H1 (cell line): ENCODE results near the gene MEGF11. TPM values are rescaled to one million over a fixed set of nuclear protein-coding genes. Genes with fewer than 3 reads are reported as not detected.

ENCODE experiments used
- CTCF ChIA-PET: fragments of 300-600 bp; sonication (Branson Sonifier 250); formaldehyde crosslinking; loops from one replicate; lab custom pipeline; 2021; ENCODE audit not compliant: partially characterized antibody; lab: Charles Lee
- POLR2A ChIA-PET: fragments of 300-600 bp; sonication (Branson Sonifier 250); formaldehyde crosslinking; loops from one replicate; lab custom pipeline; 2021; ENCODE audit warnings: inconsistent platforms; ENCODE audit not compliant: partially characterized antibody; lab: Charles Lee
- DNase-seq, 2 experiments: peaks; one replicate each; pipeline versions ENCODE4 v3.0.0 to v3.0.0-alpha.2; 2010 to 2022; ENCODE audit warnings: low spot score in 2 of 2, low read depth in 1 of 2, mixed read lengths in 1 of 2
- FAIRE-seq: peaks from 2 replicates; lab custom pipeline; 2011; peaks lifted over from hg19 to GRCh38; lab: Jason Lieb, UNC
- H2AFZ ChIP-seq: 2 replicates; pipeline ENCODE4 v1.8.1; 2012; ENCODE audit warnings: low read length, inconsistent platforms
- H2AK5ac ChIP-seq: 2 replicates; pipeline ENCODE4 v1.6.1; 2013; ENCODE audit warnings: low read depth, low read length
- H2BK120ac ChIP-seq: replicated peaks from 2 replicates; pipeline ENCODE3; 2013; ENCODE audit warnings: low read depth, low read length, inconsistent platforms
- H2BK12ac ChIP-seq: 2 replicates; pipeline ENCODE4 v1.6.1; 2013; ENCODE audit warnings: low read depth, low read length
- H2BK15ac ChIP-seq: 2 replicates; pipeline ENCODE4 v1.6.1; 2013; ENCODE audit warnings: low read length
- H2BK20ac ChIP-seq: 2 replicates; pipeline ENCODE4 v1.6.1; 2013; ENCODE audit warnings: low read length
- H2BK5ac ChIP-seq: 2 replicates; pipeline ENCODE4 v1.6.1; 2013; ENCODE audit warnings: low read depth, low read length
- H3K14ac ChIP-seq: 2 replicates; pipeline ENCODE4 v1.6.1; 2013; ENCODE audit warnings: inconsistent platforms; ENCODE audit not compliant: insufficient read length
- H3K18ac ChIP-seq: 2 replicates; pipeline ENCODE4 v1.6.1; 2013; ENCODE audit warnings: low read length; ENCODE audit errors: extremely low read depth
- H3K23ac ChIP-seq: 2 replicates; pipeline ENCODE4 v1.6.1; 2013; ENCODE audit warnings: inconsistent platforms; ENCODE audit not compliant: insufficient read length
- H3K23me2 ChIP-seq: 2 replicates; pipeline ENCODE4 v1.6.1; 2013; ENCODE audit warnings: low read depth, low read length
- H3K27ac ChIP-seq: 2 replicates; pipeline ENCODE4 v1.6.1; 2011; ENCODE audit warnings: low read depth, low read length, inconsistent platforms
- H3K27me3 ChIP-seq, 4 experiments: replicated peaks in 1 of 4; 1 replicate in 1 of 4; 2 replicates in 3 of 4; pipeline versions ENCODE4 v1.6.1 to v1.8.1; 2011 to 2013; ENCODE audit warnings: low read length in 3 of 4, mild to moderate bottlenecking in 3 of 4, inconsistent platforms in 2 of 4, mixed read lengths in 2 of 4, moderate library complexity in 1 of 4; ENCODE audit not compliant: control insufficient read depth in 3 of 4, insufficient read depth in 3 of 4; ENCODE audit errors: extremely low read depth in 1 of 4
- H3K36me3 ChIP-seq, 4 experiments: 2 replicates each; pipeline versions ENCODE4 v1.6.1 to v1.8.1; 2011 to 2013; ENCODE audit warnings: mild to moderate bottlenecking in 4 of 4, low read length in 3 of 4, moderate library complexity in 2 of 4, control low read depth in 1 of 4, inconsistent platforms in 1 of 4; ENCODE audit not compliant: insufficient read depth in 4 of 4, control insufficient read depth in 2 of 4
- H3K4ac ChIP-seq: replicated peaks from 2 replicates; pipeline ENCODE3; 2013; ENCODE audit warnings: low read length, low read depth, mixed read lengths, inconsistent platforms; ENCODE audit not compliant: insufficient read length
- H3K4me1 ChIP-seq, 4 experiments: replicated peaks in 1 of 4; 1 replicate in 1 of 4; 2 replicates in 3 of 4; pipeline versions ENCODE4 v1.6.1 to v1.8.1; 2011 to 2013; ENCODE audit warnings: low read length in 3 of 4, inconsistent platforms in 2 of 4, mixed read lengths in 1 of 4; ENCODE audit not compliant: insufficient read depth in 4 of 4, control insufficient read depth in 3 of 4
- H3K4me2 ChIP-seq, 2 experiments: 2 replicates each; pipeline versions ENCODE4 v1.6.1 to v1.8.1; 2011 to 2013; ENCODE audit warnings: low read depth in 2 of 2, low read length in 2 of 2, control low read depth in 1 of 2, inconsistent platforms in 1 of 2, mild to moderate bottlenecking in 1 of 2; ENCODE audit not compliant: insufficient read depth in 1 of 2
- H3K4me3 ChIP-seq, 4 experiments: fragments of 200-600, 300-600 bp in 1 of 4; sonication (generic), shearing (Covaris generic), sonication (Bioruptor Twin) in 1 of 4; 2 replicates each; pipeline versions ENCODE4 v1.5.1 to v1.8.1; 2011 to 2016; ENCODE audit warnings: low read length in 4 of 4, low read depth in 3 of 4, control low read depth in 2 of 4, inconsistent platforms in 2 of 4, mild to moderate bottlenecking in 2 of 4, mixed read lengths in 1 of 4, moderate library complexity in 1 of 4; ENCODE audit not compliant: insufficient read depth in 2 of 4; ENCODE audit errors: extremely low read depth in 1 of 4
- H3K56ac ChIP-seq: replicated peaks from 2 replicates; pipeline ENCODE3; 2013; ENCODE audit warnings: low read depth, mild to moderate bottlenecking, mixed read lengths, low read length, inconsistent platforms; ENCODE audit not compliant: insufficient read length
- H3K79me1 ChIP-seq: 2 replicates; pipeline ENCODE4 v1.6.1; 2013; ENCODE audit warnings: low read depth, low read length, control low read depth
- H3K79me2 ChIP-seq, 2 experiments: 2 replicates each; pipeline versions ENCODE4 v1.6.1 to v1.8.1; 2012 to 2013; ENCODE audit warnings: low read length in 2 of 2, mild to moderate bottlenecking in 2 of 2, inconsistent platforms in 1 of 2; ENCODE audit not compliant: insufficient read depth in 2 of 2, control insufficient read depth in 1 of 2
- H3K9ac ChIP-seq, 4 experiments: replicated peaks in 1 of 4; 1 replicate in 1 of 4; 2 replicates in 3 of 4; pipeline versions ENCODE4 v1.6.1 to v1.8.1; 2011 to 2013; ENCODE audit warnings: low read depth in 3 of 4, low read length in 3 of 4, control low read depth in 2 of 4, mild to moderate bottlenecking in 2 of 4, moderate library complexity in 2 of 4, inconsistent platforms in 1 of 4; ENCODE audit errors: extremely low read depth in 1 of 4
- H3K9me3 ChIP-seq, 2 experiments: 2 replicates each; pipeline versions ENCODE4 v1.6.1 to v1.8.1; 2012 to 2013; ENCODE audit warnings: mild to moderate bottlenecking in 2 of 2, moderate library complexity in 2 of 2, control low read depth in 1 of 2, inconsistent platforms in 1 of 2, low read depth in 1 of 2, low read length in 1 of 2, mixed read lengths in 1 of 2; ENCODE audit not compliant: insufficient read depth in 2 of 2
- H4K20me1 ChIP-seq, 2 experiments: replicated peaks in 1 of 2; 2 replicates each; pipeline versions ENCODE3 to v1.8.1; 2011 to 2013; ENCODE audit warnings: inconsistent platforms in 2 of 2, low read length in 2 of 2, mild to moderate bottlenecking in 1 of 2; ENCODE audit not compliant: insufficient read depth in 2 of 2, control insufficient read depth in 1 of 2
- H4K5ac ChIP-seq: 2 replicates; pipeline ENCODE4 v1.6.1; 2013; ENCODE audit warnings: low read length, low read depth, mixed read lengths, inconsistent platforms; ENCODE audit not compliant: insufficient read length
- H4K8ac ChIP-seq: 2 replicates; pipeline ENCODE4 v1.8.0; 2013; ENCODE audit warnings: mild to moderate bottlenecking, moderate library complexity, low read length, inconsistent platforms; ENCODE audit not compliant: insufficient read depth; ENCODE audit errors: extremely low read depth
- H4K91ac ChIP-seq: replicated peaks from 2 replicates; pipeline ENCODE3; 2013; ENCODE audit warnings: low read length, mixed read lengths, inconsistent platforms; ENCODE audit not compliant: insufficient read length
- ATF3 ChIP-seq: IDR thresholded peaks from 2 replicates; pipeline ENCODE4 v1.6.1; 2011; ENCODE audit warnings: low read depth, mild to moderate bottlenecking, low read length; ENCODE audit not compliant: insufficient read depth
- BACH1 ChIP-seq: IDR thresholded peaks from 2 replicates; pipeline ENCODE4 v1.6.1; 2012; ENCODE audit warnings: low read length, improper control_type of control experiment
- CHD1 ChIP-seq: IDR thresholded peaks from 2 replicates; pipeline ENCODE4 v1.6.1; 2012; ENCODE audit warnings: low read depth, low read length, improper control_type of control experiment
- EP300 ChIP-seq, 2 experiments: IDR thresholded peaks; 1 replicate in 1 of 2; 2 replicates in 1 of 2; pipeline ENCODE4 v1.6.1; 2011 to 2012; ENCODE audit warnings: low read depth in 2 of 2, low read length in 2 of 2, mild to moderate bottlenecking in 2 of 2, borderline replicate concordance in 1 of 2, inconsistent platforms in 1 of 2, moderate library complexity in 1 of 2
- KDM1A ChIP-seq: fragments of 200-600, 300-600 bp; sonication (generic); IDR thresholded peaks from 2 replicates; pipeline ENCODE4 v1.7.1; 2016; ENCODE audit warnings: mild to moderate bottlenecking, low read length, borderline replicate concordance
- NANOG ChIP-seq: IDR thresholded peaks from 2 replicates; pipeline ENCODE4 v1.6.1; 2011; ENCODE audit warnings: low read length, low read depth, mild to moderate bottlenecking, inconsistent platforms; ENCODE audit not compliant: insufficient read depth, poor library complexity, severe bottlenecking
- NRF1 ChIP-seq: IDR thresholded peaks from 2 replicates; pipeline ENCODE4 v1.6.1; 2011; ENCODE audit warnings: mild to moderate bottlenecking, low read depth, low read length, improper control_type of control experiment
- RAD21 ChIP-seq, 2 experiments: IDR thresholded peaks in 1 of 2; conservative IDR thresholded peaks in 1 of 2; 2 replicates each; pipeline ENCODE4 v1.6.1; 2011; ENCODE audit warnings: low read depth in 2 of 2, low read length in 2 of 2, improper control_type of control experiment in 1 of 2, inconsistent platforms in 1 of 2, mild to moderate bottlenecking in 1 of 2, moderate library complexity in 1 of 2
- RBBP5 ChIP-seq: IDR thresholded peaks from 2 replicates; pipeline ENCODE4 v1.7.1; 2012; ENCODE audit warnings: low read depth, mild to moderate bottlenecking, inconsistent platforms, low read length, moderate library complexity, borderline replicate concordance
- SP1 ChIP-seq: IDR thresholded peaks from 2 replicates; pipeline ENCODE4 v1.6.1; 2011; ENCODE audit warnings: low read depth, low read length
- SUZ12 ChIP-seq: fragments of 200-600 bp; sonication (generic); IDR thresholded peaks from 2 replicates; pipeline ENCODE4 v1.6.1; 2012; ENCODE audit warnings: mild to moderate bottlenecking, inconsistent platforms, low read length, moderate library complexity, mixed read lengths
- TBP ChIP-seq: IDR thresholded peaks from 2 replicates; pipeline ENCODE4 v1.6.1; 2011; ENCODE audit warnings: low read depth, low read length, improper control_type of control experiment
- YY1 ChIP-seq: IDR thresholded peaks from 2 replicates; pipeline ENCODE4 v1.6.1; 2011; ENCODE audit warnings: low read depth, mild to moderate bottlenecking, low read length
- ZNF274 ChIP-seq: IDR thresholded peaks from 2 replicates; pipeline ENCODE4 v1.7.0; 2012; ENCODE audit warnings: low read length, borderline replicate concordance; ENCODE audit errors: extremely low read depth
- WGBS, 2 experiments: shearing (Covaris generic) in 1 of 2; methylation state at CpG; one replicate each; pipeline versions ENCODE4 v1.1.6 to v1.1.7; 2013 to 2015; ENCODE audit warnings: low lambda C conversion rate in 2 of 2, mixed read lengths in 2 of 2, inconsistent platforms in 1 of 2, low coverage in 1 of 2, missing lambda C conversion rate in 1 of 2; ENCODE audit not compliant: insufficient replicate concordance in 2 of 2, insufficient coverage in 1 of 2, insufficient read length in 1 of 2; ENCODE audit errors: extremely low coverage in 1 of 2, missing lambda C conversion rate in 1 of 2; 5-methylcytosine and 5-hydroxymethylcytosine counted together
- polyA plus RNA-seq, 7 experiments: library from polyadenylated mRNA; depleted of rRNA in 3 of 7; stranded (reverse) in 5 of 7; unstranded in 2 of 7; fragments of >200 nt in 5 of 7; fragments of 200-250 nt in 2 of 7; gene quantifications; 1 replicate in 5 of 7; 2 replicates in 1 of 7; 4 replicates in 1 of 7; pipeline versions ENCODE4 v1.2.1 to v1.2.3, GENCODE V29; 2011 to 2013; ENCODE audit warnings: missing spikeins in 2 of 7, mixed read lengths in 2 of 7
- total RNA-seq: library from RNA; stranded (reverse); fragmentation: NEBNext Ultra II Directional; extraction: Animal tissue kit (Norgen Biotek cat#: 25700); gene quantifications from 2 replicates; pipeline ENCODE4 v1.2.1, GENCODE V29; 2021

Gene MEGF11
- total and polyA plus RNA-seq, 2 of the 8 experiments (the other 6 are each of a cell fraction or from before 2014, with no cell fraction given) = 4.4 to 4.8 TPM

GRCh38 chr15:66261056-66261455 is 7.5 kb upstream of the MEGF11 start:
- no peak overlapping the region for H4K8ac ChIP-seq
- H3K23me2 ChIP-seq = no peaks in the 10 kb centered on the region
- no peak overlapping the region for H2AFZ ChIP-seq
- H4K5ac ChIP-seq = no peak overlapping the region
- no peak overlapping the region for H3K23ac ChIP-seq
- H3K9ac ChIP-seq = no peak overlapping the region
- FAIRE-seq (no peak), DNase-seq (no peak)
- POLR2A ChIA-PET = no interaction called here
- H3K27me3 ChIP-seq = peaks cover 2 to 12% (median 11%) of the 10 kb centered on the region in 4 experiments
- H3K56ac ChIP-seq = no peak overlapping the region
- no peaks in the 10 kb centered on the region for H3K79me1 ChIP-seq
- H3K79me2 ChIP-seq = no peaks in the 10 kb centered on the region
- no peak overlapping the region for H3K4ac ChIP-seq
- H3K4me2 ChIP-seq = no peak overlapping the region
- no peak overlapping the region for H4K91ac ChIP-seq
- no peaks in the 10 kb centered on the region for H4K20me1 ChIP-seq
- H3K18ac ChIP-seq = no peak overlapping the region
- H3K9me3 ChIP-seq = peaks cover 0 to 7% of the 10 kb centered on the region in 2 experiments; a peak in 1 of 4 replicates
- H2AK5ac ChIP-seq = no peak overlapping the region
- H2BK120ac ChIP-seq = no peak overlapping the region
- no peaks in the 10 kb centered on the region for H3K36me3 ChIP-seq
- WGBS, 2 experiments = 89% methylated on average over 3 of the region's 3 CpGs; no CpG with 5 or more reads in 1 of the 2 experiments
- CTCF ChIA-PET = interaction anchor here (1.2 to 1.8 kb wide), 2 partner anchors 9 to 13 kb away, joined by 4 to 6 read pairs; no protein-coding TSS in a partner anchor
- no peak overlapping the region for H3K4me3 ChIP-seq
- H3K27ac ChIP-seq = no peak overlapping the region
- H2BK15ac ChIP-seq = no peak overlapping the region
- no peak overlapping the region for H2BK12ac ChIP-seq
- no peak overlapping the region for H2BK5ac ChIP-seq
- H2BK20ac ChIP-seq = no peak overlapping the region
- H3K4me1 ChIP-seq = no peaks in the 10 kb centered on the region
- H3K14ac ChIP-seq = no peak overlapping the region
- TF ChIP-seq NRF1 (no peak), TBP (no peak), EP300 (IDR thresholded peaks at IDR 0.05; ENCODE audit: borderline replicate concordance in 1 of 2, low read depth in 2 of 2, low read length in 2 of 2) (no peak), CHD1 (no peak), YY1 (no peak), SUZ12 (no peak), RAD21 (IDR thresholded peaks at IDR 0.05 in 1 of 2, conservative IDR thresholded peaks at IDR 0.05 in 1 of 2; ENCODE audit: low read depth in 2 of 2, low read length in 2 of 2) (no peak), ATF3 (no peak), RBBP5 (no peak), KDM1A (no peak), NANOG (no peak), SP1 (no peak), ZNF274 (no peak), BACH1 (no peak)
